ENCODE results near the gene ICE2. TPM values are rescaled to one million over a fixed set of nuclear protein-coding genes. Genes with fewer than 3 reads are reported as not detected.

The ICE2 gene
- total RNA-seq, 1 donor from 2014 or later: 22.9 TPM

GRCh38 chr15:60476713-60477112 is 2.2 kb downstream of the ICE2 start:
- peak overlapping the region; percentile 21 for H3K27ac ChIP-seq (replicated peaks)

GRCh38 chr15:60473135-60473534 is 5.8 kb downstream of the ICE2 start:
- Histone ChIP-seq H3K4me3 (no peak overlapping the region), H3K9me3 (replicated peaks) (no peaks in the 10 kb centered on the region), H3K36me3 (peaks cover 49% of the 10 kb centered on the region), H3K4me1 (peaks cover 35% of the 10 kb centered on the region), H3K27me3 (ENCODE audit: low read depth) (no peaks in the 10 kb centered on the region), H3K27ac (replicated peaks) (no peak overlapping the region)
- no peak for DNase-seq
- intact Hi-C loops (cut with micrococcal nuclease): no loop called here
- no peak for TF ChIP-seq CTCF (IDR thresholded peaks at IDR 0.05; ENCODE audit: borderline replicate concordance)

More at GRCh38 chr15:60476713-60477112, 2.2 kb downstream of the ICE2 start:
- H3K27me3 ChIP-seq (ENCODE audit: low read depth): no peaks in the 10 kb centered on the region
- intact Hi-C loops (cut with micrococcal nuclease): no loop called here
- peak overlapping the region; percentile 92 for H3K4me3 ChIP-seq
- H3K4me1 ChIP-seq: peaks cover 48% of the 10 kb centered on the region
- no peak for DNase-seq
- peaks cover 32% of the 10 kb centered on the region for H3K36me3 ChIP-seq
- no peak for TF ChIP-seq CTCF (IDR thresholded peaks at IDR 0.05; ENCODE audit: borderline replicate concordance)
- no peaks in the 10 kb centered on the region for H3K9me3 ChIP-seq (replicated peaks)

GRCh38 chr15:60471314-60471713 is 7.6 kb downstream of the ICE2 start:
- H3K27ac ChIP-seq (replicated peaks): no peak overlapping the region
- intact Hi-C loops (cut with micrococcal nuclease): no loop called here
- H3K27me3 ChIP-seq (ENCODE audit: low read depth): no peaks in the 10 kb centered on the region
- H3K9me3 ChIP-seq (replicated peaks): no peaks in the 10 kb centered on the region
- H3K4me3 ChIP-seq: no peak overlapping the region
- no peak for DNase-seq
- TF ChIP-seq CTCF (IDR thresholded peaks at IDR 0.05; ENCODE audit: borderline replicate concordance): no peak
- peaks cover 17% of the 10 kb centered on the region for H3K4me1 ChIP-seq
- peaks cover 68% of the 10 kb centered on the region for H3K36me3 ChIP-seq

- DNase-seq: no peak
- no peak for TF ChIP-seq CTCF (IDR thresholded peaks at IDR 0.05; ENCODE audit: borderline replicate concordance)
- intact Hi-C loops (cut with micrococcal nuclease): no loop called here
- Histone ChIP-seq H3K27ac (replicated peaks) (no peak overlapping the region), H3K9me3 (replicated peaks) (no peaks in the 10 kb centered on the region), H3K4me1 (peaks cover 6% of the 10 kb centered on the region), H3K36me3 (peaks cover 74% of the 10 kb centered on the region), H3K27me3 (ENCODE audit: low read depth) (no peaks in the 10 kb centered on the region), H3K4me3 (no peak overlapping the region)
Observed at GRCh38 chr15:60469893-60470641, 8.9 kb downstream of the ICE2 start.

GRCh38 chr15:60464836-60465630 is 13.9 kb downstream of the ICE2 start:
- DNase-seq: no peak
- Histone ChIP-seq H3K36me3 (peaks cover 84% of the 10 kb centered on the region), H3K4me3 (no peak overlapping the region), H3K27me3 (ENCODE audit: low read depth) (no peaks in the 10 kb centered on the region), H3K9me3 (replicated peaks) (no peaks in the 10 kb centered on the region), H3K27ac (replicated peaks) (no peak overlapping the region), H3K4me1 (no peaks in the 10 kb centered on the region)
- no peak for TF ChIP-seq CTCF (IDR thresholded peaks at IDR 0.05; ENCODE audit: borderline replicate concordance)
- intact Hi-C loops (cut with micrococcal nuclease): no loop called here
